Activated CD4-positive, alpha-beta T cell treated with anti-CD3 and anti-CD28 coated beads, Interleukin-10, Interleukin-2, amounts not matched to agents 100 ng/mL and 50 ng/mL, durations not matched to agents 16 hours and 8 hours (primary cell): ENCODE results near the gene SFTPB.
A peak's percentile ranks its signal among the peaks of the same experiment; 100 is the strongest.
"Not testable (repeated sequence)": the region's sequence is repeated elsewhere in the genome, so short reads cannot be mapped to it uniquely, and the experiment has no call there.

Source experiments
- DNase-seq: peaks from one replicate; pipeline ENCODE4 v3.0.0-alpha.2; 2020

The SFTPB gene

DNA sequence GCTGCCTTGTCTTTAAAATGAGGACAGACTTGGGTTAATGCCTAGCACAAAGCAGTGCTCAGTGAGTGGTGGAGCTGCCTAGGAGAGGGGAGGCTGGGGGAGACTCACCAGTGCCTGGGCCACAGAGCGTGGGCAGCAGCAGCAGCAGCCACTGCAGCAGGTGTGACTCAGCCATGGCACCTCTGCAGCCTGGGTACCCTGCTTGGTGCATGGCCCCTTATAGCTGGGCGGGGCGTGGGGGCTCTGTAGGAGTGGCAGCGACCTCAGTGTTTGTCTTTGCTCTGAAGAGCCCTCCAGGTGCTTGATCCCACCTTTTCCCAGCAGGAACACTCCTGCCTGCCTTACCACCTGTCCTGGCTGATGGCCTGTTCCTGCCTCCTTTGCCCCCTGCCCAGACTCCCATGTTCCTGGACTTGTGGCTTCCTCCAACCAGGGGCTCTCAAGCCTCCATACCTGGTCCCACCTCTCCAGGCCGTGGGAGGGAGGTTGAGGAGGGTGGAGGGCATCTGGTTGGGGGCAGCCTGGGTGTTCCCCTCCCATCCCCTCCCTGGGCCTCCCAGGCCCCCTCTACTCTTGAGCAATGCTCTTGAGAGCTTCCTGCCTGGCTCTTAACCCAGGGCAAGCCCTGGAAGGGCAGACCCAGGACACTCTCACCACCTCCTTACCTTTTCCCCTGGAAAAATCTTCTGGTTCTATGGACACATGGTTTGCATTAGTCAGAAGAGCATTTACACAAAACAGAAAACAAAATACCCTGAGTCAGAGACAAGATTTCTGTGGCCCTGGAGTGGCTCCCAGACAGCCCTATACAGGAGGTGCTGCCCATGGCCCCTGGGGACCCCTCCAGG, at the start of gene SFTPB:
Gene SFTPB, minus strand, starts transcription at position 191 of the 848 bp plus-strand sequence. Its CDS starts 16 bp downstream, at position 175.
- no peak for DNase-seq

- DNase-seq = no peak
Observed at GRCh38 chr2:85717308-85718008, 49.5 kb upstream of the SFTPB start.

GRCh38 chr2:85716346-85716914, 48.4 kb upstream of the SFTPB start:
- DNase-seq = no peak

DNA sequence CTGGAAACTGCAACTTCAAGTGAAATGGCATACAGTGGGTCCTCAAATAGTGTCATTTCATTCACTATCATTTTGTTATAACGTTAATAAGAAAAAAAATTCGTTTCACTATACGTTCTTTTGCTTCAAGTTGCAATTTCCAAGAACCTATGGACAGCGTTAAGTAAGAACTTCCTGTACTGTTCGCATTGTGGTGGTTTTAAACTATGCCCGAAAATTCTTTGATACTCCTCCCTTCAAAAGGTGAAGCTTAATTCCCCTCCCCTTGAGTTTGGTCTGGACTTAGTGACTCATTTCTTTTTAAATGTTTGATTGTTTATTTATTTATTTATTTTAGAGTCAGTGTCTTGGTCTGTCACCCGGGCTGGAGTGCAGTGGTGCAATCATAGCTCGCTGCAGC, 46.8 kb upstream of the SFTPB start:
- no peak for DNase-seq

- DNase-seq = not testable (repeated sequence)
Observed at GRCh38 chr2:85714421-85714820, 46.4 kb upstream of the SFTPB start.

- no peak for DNase-seq
Observed at GRCh38 chr2:85713836-85714235, 45.8 kb upstream of the SFTPB start.

- DNase-seq = no peak
Observed at GRCh38 chr2:85712849-85713612, 45.0 kb upstream of the SFTPB start.

GRCh38 chr2:85712336-85712735, 44.3 kb upstream of the SFTPB start:
- DNase-seq = no peak

DNA sequence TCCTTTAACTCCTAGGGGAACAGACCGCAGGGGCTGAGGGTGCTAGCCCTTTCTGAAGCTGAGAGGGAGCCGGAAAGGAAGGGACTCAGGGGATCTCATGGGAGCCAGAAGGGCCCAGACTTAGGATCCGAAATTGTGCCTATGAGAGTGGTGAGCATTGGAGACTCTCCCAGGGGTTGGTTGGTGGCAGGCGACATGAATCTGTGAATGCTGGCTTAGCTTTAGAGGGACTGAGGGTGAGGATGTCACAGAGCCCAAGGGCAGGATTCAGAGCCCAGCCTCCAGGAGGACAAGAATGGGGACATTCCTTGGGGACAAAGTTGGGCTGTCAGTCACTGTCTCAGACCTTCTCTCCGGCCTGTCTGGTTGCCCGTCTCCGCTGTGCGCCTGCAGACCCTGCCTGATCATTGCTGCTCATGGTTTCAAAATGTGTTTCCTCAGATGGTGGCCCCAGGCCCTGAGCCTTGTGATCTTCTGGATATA, 43.6 kb upstream of the SFTPB start:
- DNase-seq = no peak

GRCh38 chr2:85710687-85711577, 42.9 kb upstream of the SFTPB start:
- no peak for DNase-seq

DNA sequence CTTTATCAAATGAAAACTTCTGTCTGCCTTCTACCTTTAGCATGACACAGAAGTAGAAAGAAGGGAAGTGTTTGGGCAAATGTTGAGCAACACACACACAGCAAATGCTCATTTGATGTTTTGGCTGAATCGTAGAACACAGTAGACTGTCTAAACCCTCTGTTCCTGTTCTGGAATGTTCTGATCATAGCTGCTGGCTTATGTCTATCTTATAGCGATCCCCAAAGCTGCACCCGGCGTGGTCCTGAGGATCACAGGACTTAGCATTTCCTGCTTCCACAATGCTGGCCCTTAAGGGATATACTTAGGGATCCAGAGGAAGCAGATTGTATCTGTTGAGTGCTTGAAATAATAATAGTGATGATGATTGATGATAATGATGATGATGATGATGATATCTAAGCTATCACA, 41.4 kb upstream of the SFTPB start:
- DNase-seq = no peak

- no peak for DNase-seq
Observed at GRCh38 chr2:85708641-85709040, 40.6 kb upstream of the SFTPB start.

DNA sequence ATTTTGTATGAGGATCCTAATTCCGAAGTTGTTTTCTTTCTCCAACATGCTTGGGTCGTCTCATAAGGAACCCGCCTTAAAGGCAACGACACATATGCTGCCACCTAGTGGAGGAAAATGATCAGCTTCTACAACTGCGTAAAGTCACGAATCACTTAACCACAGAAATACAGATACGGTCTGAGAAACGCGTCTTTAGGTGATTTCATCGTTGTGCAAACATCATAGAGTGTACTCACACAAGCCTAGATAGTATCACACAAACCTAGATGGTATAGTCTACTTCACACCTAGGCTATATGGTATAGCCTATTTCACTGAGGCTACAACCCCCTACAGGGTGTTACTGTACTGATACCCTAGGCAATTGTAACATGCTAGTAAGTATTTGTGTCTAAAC, 39.3 kb upstream of the SFTPB start:
- peak; percentile 89 for DNase-seq

DNA sequence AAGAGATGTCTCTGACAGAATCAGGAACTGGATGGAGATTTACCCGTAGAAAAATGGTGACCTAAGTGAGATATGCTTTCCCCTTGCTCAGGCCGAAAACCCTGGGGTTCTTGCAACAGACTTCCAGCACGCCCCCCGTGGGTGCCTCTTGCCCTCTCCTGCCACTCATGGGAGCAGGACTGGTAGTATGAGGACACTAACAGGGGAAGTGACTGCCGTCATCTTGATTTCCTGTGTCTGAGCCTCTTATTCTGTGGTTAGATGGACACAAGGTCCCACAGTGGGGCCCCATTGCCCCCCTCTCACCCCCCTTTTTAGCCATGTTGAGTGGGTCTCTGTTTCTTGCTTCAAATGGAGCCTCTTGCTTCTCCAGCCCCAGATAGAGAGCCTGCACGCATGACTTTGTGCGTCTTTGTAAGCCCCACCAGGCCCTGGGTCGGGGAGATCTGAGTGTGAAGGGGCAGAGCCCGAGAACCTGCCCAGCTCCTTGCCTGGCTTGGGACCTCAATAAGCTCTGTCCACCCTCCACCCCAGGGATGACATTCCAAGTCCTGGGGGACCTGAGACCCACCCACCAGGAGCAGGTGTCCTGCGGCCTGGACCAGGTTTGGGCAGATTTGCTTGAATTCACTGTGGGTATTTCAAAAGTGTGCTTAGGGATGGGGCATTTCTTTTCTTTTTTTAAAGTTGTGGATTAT, 38.7 kb upstream of the SFTPB start:
- DNase-seq = no peak

- DNase-seq = no peak
Observed at GRCh38 chr2:85706063-85706462, 38.1 kb upstream of the SFTPB start.

- no peak for DNase-seq
Observed at GRCh38 chr2:85705680-85706039, 37.7 kb upstream of the SFTPB start.

DNA sequence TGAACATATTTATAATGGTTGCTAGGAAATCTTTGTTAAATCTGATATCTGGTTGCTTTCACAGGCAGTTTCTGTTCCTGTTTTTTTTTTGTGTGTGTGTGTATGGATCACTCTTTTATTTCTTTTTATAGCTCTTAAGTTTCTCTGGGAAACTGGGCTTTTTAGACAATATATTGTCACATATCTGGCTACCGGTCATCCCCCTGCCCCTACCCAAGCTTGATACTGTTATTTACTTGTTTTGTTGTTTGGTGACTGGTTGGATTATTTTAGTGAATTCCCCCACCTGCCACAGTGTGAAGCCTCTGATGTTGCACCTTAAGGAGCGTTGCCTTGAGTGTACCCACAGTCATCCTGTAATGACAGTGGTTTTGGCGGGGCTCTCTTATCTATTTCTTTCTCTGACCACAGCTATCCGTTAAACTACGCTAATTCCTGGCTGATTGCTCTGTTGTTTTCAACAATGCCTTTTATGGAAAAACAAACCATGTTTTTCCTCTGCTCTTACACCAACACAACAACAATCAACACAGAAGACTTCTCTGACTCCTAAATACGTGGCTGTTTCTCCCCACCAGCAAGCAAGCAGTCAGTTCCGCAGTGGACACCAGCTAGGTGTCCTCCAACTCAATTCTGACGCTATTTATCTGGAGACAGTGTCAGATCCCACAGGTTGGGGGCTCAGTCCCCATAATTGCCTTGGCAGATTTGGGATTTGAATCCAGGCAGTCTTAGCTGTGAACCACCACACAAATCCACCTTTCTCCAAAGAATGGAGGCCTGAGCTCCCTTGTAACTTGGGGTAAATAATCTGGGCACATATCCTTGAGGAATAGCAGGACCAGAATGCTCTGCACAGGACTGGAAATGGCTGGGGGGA, 37.0 kb upstream of the SFTPB start:
- DNase-seq = peak; percentile 74

DNA sequence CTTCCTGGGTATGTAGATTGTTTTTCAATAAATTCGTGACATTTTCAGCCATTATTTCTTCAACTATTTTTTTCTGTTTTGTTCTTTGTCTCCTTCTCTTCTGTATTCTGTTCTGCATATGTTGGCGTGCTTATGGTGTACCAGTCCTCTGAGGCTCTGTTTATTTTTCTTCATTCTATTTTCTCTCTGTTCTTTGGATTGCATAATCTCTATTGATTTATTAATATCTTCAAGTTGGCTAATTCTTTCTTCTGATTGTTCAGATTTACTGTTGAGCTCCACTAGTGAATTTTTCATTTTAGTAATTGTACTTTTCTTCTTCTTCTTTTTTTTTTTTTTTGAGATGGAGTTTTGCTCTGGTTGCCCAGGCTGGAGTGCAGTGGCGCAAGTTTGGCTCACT, 36.0 kb upstream of the SFTPB start:
- no peak for DNase-seq

- DNase-seq = no peak
Observed at GRCh38 chr2:85703329-85703728, 35.3 kb upstream of the SFTPB start.

DNA sequence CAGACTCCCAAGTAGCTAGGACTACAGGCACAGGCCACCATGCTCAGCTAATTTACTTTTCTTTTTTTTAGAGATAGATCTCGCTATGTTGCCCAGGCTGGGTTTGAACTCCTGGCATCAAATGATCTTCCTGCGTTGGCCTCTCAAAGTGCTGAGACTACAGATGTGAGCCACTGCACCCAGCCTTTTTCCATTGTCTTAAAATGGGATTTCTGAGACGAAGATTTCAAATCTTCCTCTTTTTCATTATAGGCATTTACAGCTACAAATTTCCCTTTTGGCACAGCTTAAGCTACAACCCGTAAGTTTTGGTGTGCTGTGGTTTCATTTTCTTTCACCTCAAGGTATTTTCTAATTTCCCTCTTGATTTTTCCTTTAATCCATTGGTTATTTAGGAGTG, 34.8 kb upstream of the SFTPB start:
- DNase-seq = no peak
